Measurements from ENCODE around the gene ABCF1. TPM values are rescaled to one million over a fixed set of nuclear protein-coding genes. Genes with fewer than 3 reads are reported as not detected.
A peak's percentile ranks its signal among the peaks of the same experiment; 100 is the strongest.

The ABCF1 gene
- total RNA-seq, 1 donor = 37.3 TPM

DNA sequence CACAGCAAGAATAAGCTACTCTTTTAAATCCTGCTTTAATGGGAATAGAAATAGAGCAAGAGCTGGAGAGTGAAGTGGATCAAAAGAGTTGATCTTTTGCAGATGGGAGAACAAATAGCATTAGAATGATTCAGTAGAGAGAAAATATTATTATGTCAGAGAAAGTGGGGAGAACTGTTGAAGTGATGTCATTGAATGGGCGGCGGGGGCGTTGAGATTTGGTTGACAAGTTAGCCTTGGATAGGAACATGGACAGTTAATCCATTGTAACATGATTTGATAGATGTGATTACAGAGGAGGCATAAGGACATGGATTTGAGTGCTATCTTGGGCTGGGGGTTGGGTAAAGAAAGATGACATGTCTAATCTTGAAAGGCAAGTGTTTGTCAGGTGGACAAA, 64.6 kb downstream of the ABCF1 start:
- TF ChIP-seq, protein P1, sequence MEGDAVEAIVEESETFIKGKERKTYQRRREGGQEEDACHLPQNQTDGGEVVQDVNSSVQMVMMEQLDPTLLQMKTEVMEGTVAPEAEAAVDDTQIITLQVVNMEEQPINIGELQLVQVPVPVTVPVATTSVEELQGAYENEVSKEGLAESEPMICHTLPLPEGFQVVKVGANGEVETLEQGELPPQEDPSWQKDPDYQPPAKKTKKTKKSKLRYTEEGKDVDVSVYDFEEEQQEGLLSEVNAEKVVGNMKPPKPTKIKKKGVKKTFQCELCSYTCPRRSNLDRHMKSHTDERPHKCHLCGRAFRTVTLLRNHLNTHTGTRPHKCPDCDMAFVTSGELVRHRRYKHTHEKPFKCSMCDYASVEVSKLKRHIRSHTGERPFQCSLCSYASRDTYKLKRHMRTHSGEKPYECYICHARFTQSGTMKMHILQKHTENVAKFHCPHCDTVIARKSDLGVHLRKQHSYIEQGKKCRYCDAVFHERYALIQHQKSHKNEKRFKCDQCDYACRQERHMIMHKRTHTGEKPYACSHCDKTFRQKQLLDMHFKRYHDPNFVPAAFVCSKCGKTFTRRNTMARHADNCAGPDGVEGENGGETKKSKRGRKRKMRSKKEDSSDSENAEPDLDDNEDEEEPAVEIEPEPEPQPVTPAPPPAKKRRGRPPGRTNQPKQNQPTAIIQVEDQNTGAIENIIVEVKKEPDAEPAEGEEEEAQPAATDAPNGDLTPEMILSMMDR (IDR thresholded peaks at IDR 0.05; ENCODE audit: extremely low read depth, low read depth, low read length) = no peak
- Histone ChIP-seq H3K4me1 (ENCODE audit: insufficient read depth, low read length) (no peaks in the 10 kb centered on the region), H2AFZ (ENCODE audit: low read length) (no peak overlapping the region), H3K9me3 (ENCODE audit: low read depth, low read length) (no peaks in the 10 kb centered on the region), H3K4me3 (ENCODE audit: insufficient read depth, low read length) (no peak overlapping the region), H3K27me3 (ENCODE audit: insufficient read depth, low read length) (no peaks in the 10 kb centered on the region), H3K27ac (ENCODE audit: low read depth, low read length) (no peak overlapping the region), H3K4me2 (ENCODE audit: insufficient read depth, low read length) (no peak overlapping the region), H3K36me3 (ENCODE audit: insufficient read depth, low read length) (peaks cover 49% of the 10 kb centered on the region), H3K79me2 (ENCODE audit: insufficient read depth, low read length) (no peaks in the 10 kb centered on the region), H4K20me1 (ENCODE audit: insufficient read depth, low read length) (no peaks in the 10 kb centered on the region)
- DNase-seq (ENCODE audit: insufficient read length, low spot score, missing footprints) = no peak

DNA sequence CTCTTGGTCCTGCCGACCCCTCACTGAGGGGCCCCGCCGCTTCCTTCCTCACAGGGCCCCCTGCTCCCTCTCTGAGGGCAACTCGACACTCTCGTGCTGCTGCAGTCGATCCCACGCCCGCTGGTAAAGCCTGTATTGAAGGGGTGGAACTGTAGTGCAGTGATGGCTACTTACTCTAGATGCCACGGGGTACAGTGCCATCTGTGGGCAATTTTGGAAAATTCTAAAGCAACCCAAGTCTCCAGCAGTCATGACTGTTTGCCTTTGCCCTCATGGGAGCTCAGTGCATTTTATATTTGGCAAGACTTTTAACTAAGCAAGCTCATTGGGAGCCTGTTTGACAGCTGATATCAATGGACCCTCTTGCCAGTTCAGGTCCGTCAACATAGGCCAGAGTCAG, 69.2 kb downstream of the ABCF1 start:
- Histone ChIP-seq H3K4me2 (ENCODE audit: insufficient read depth, low read length) (no peak overlapping the region), H2AFZ (ENCODE audit: low read length) (no peak overlapping the region), H3K36me3 (ENCODE audit: insufficient read depth, low read length) (peaks cover 40% of the 10 kb centered on the region), H3K79me2 (ENCODE audit: insufficient read depth, low read length) (no peaks in the 10 kb centered on the region), H3K4me3 (ENCODE audit: insufficient read depth, low read length) (no peak overlapping the region), H3K4me1 (ENCODE audit: insufficient read depth, low read length) (no peaks in the 10 kb centered on the region), H4K20me1 (ENCODE audit: insufficient read depth, low read length) (no peaks in the 10 kb centered on the region), H3K27me3 (ENCODE audit: insufficient read depth, low read length) (no peaks in the 10 kb centered on the region), H3K27ac (ENCODE audit: low read depth, low read length) (no peak overlapping the region), H3K9me3 (ENCODE audit: low read depth, low read length) (no peaks in the 10 kb centered on the region)
- TF ChIP-seq, protein P1 (IDR thresholded peaks at IDR 0.05; ENCODE audit: extremely low read depth, low read depth, low read length) = no peak
- peak; percentile 37 for DNase-seq (ENCODE audit: insufficient read length, low spot score, missing footprints)

- no peak for DNase-seq (ENCODE audit: insufficient read length, low spot score, missing footprints)
- no peaks in the 10 kb centered on the region for H3K4me1 ChIP-seq (ENCODE audit: insufficient read depth, low read length)
- H3K4me2 ChIP-seq (ENCODE audit: insufficient read depth, low read length) = no peak overlapping the region
- peaks cover 5% of the 10 kb centered on the region for H3K79me2 ChIP-seq (ENCODE audit: insufficient read depth, low read length)
- H4K20me1 ChIP-seq (ENCODE audit: insufficient read depth, low read length) = no peaks in the 10 kb centered on the region
- no peak overlapping the region for H3K27ac ChIP-seq (ENCODE audit: low read depth, low read length)
- no peak overlapping the region for H2AFZ ChIP-seq (ENCODE audit: low read length)
- peaks cover 39% of the 10 kb centered on the region for H3K36me3 ChIP-seq (ENCODE audit: insufficient read depth, low read length)
- no peak overlapping the region for H3K4me3 ChIP-seq (ENCODE audit: insufficient read depth, low read length)
- no peaks in the 10 kb centered on the region for H3K9me3 ChIP-seq (ENCODE audit: low read depth, low read length)
- TF ChIP-seq, protein P1 (IDR thresholded peaks at IDR 0.05; ENCODE audit: extremely low read depth, low read depth, low read length) = no peak
- H3K27me3 ChIP-seq (ENCODE audit: insufficient read depth, low read length) = no peaks in the 10 kb centered on the region
Measured at GRCh38 chr6:30641048-30641447, 69.8 kb downstream of the ABCF1 start.

Small RNA genes within 50 kb of the gene (small RNA-seq; reads per million reads assigned to genes)
- 0.30 reads per million for gene MIR877

Other genes starting within 250 kb of the ABCF1 start
- 12.1 and 14.5 TPM in 2 replicates for gene TRIM39, start 244.5 kb upstream of the ABCF1 start, total RNA-seq
- 23.9 and 24.6 TPM in 2 replicates for gene RPP21, start 226.3 kb upstream of the ABCF1 start, total RNA-seq
- gene HLA-E, start 81.9 kb upstream of the ABCF1 start, total RNA-seq = 320 and 343 TPM in 2 replicates
- gene GNL1, start 15.0 kb upstream of the ABCF1 start, total RNA-seq = 56.5 and 64.8 TPM in 2 replicates
- gene PRR3, start 14.1 kb upstream of the ABCF1 start, total RNA-seq = 6.8 and 7.2 TPM in 2 replicates
- 29.0 and 37.4 TPM in 2 replicates for gene PPP1R10, start 45.8 kb downstream of the ABCF1 start, total RNA-seq
- gene MRPS18B, start 46.4 kb downstream of the ABCF1 start, total RNA-seq = 67.3 and 83.4 TPM in 2 replicates
- 4.4 and 4.7 TPM in 2 replicates for gene ATAT1, start 55.4 kb downstream of the ABCF1 start, total RNA-seq
- gene C6orf136, start 75.7 kb downstream of the ABCF1 start, total RNA-seq = 4.7 and 6.2 TPM in 2 replicates
- gene DHX16, start 101.6 kb downstream of the ABCF1 start, total RNA-seq = 25.6 and 26.1 TPM in 2 replicates
- 62.6 and 63.9 TPM in 2 replicates for gene PPP1R18, start 115.2 kb downstream of the ABCF1 start, total RNA-seq
- gene NRM, start 119.5 kb downstream of the ABCF1 start, total RNA-seq = 2.9 and 3.3 TPM in 2 replicates
- 5.1 and 5.3 TPM in 2 replicates for gene MDC1, start 145.8 kb downstream of the ABCF1 start, total RNA-seq
- gene TUBB, start 148.9 kb downstream of the ABCF1 start, total RNA-seq = 509 and 605 TPM in 2 replicates
- 101 and 114 TPM in 2 replicates for gene FLOT1, start 171.2 kb downstream of the ABCF1 start, total RNA-seq
- gene IER3, start 173.1 kb downstream of the ABCF1 start, total RNA-seq = 29.5 and 54.6 TPM in 2 replicates